ENCODE data around the gene TM4SF1.
"Not testable (repeated sequence)": the region's sequence is repeated elsewhere in the genome, so short reads cannot be mapped to it uniquely, and the experiment has no call there.

Gene TM4SF1

DNA sequence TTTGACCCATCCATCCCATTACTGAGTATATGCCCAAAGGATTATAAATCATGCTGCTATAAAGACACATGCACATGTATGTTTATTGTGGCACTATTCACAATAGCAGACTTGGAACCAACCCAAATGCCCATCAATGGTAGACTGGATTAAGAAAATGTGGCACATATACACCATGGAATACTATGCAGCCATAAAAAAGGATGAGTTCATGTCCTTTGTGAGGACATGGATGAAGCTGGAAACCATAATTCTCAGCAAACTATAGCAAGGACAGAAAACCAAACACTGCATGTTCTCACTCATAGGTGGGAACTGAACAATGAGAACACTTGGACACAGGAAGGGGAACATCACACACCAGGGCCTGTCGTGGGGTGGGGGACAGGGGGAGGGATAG is 40.0 kb downstream of the TM4SF1 start:
- DNase-seq, result not testable (repeated sequence)

DNA sequence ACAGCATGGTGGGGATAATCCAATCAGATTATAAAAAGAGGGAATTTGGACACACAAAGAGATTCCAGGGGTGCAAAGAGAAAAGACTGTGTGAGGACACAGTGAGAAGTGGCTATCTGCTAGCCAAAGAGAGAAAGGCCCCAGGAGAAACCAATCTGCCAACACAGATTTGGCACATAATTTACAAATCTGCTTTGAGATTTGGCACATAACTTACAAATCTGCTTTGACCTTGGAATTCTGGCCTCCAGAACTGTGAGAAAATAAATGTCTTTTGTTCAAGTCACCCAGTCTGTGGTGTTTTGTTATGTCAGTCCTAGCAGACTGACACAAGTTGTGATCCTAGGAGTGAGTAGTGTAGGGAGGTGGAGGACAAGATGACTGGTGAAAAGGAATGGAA is 40.5 kb downstream of the TM4SF1 start:
- DNase-seq, result no peak

DNA sequence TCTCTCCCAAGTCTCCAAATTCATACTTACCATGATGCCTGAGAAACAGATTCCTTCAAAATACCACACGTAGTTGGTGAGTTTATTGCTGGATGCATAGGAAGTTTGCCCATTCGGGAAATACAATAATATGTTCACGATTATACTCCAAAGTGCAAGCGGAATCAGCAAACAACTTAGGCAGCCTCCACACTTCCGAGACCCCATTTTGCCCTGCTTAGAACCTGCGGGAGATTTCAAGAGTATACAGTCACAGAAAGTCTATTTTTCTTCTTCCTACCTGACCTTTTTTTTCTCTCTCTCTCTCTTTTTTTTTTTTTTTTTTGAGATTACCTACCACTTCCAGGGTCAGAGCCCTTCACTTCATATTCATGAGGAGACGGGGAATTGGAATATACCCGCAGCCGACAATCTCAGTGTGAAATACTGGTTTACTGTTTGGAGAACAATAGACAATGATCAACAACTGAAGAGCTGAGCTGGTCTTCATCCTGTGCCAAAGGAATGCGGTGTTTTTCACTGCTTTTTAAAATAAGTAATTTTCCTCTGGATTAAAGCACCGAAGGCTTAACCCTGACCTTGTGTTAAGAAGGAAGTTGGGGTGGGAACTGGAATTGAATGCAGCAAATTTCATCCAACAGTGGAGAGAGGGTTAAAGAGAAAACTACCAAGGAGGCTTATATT is 44.1 kb downstream of the TM4SF1 start, which contains the start of gene TM4SF18:
Gene TM4SF18 (minus strand): TSS at position 461 of the 684 bp plus-strand sequence. CDS start 254 bp downstream, at position 207.
- DNase-seq, result no peak

DNA sequence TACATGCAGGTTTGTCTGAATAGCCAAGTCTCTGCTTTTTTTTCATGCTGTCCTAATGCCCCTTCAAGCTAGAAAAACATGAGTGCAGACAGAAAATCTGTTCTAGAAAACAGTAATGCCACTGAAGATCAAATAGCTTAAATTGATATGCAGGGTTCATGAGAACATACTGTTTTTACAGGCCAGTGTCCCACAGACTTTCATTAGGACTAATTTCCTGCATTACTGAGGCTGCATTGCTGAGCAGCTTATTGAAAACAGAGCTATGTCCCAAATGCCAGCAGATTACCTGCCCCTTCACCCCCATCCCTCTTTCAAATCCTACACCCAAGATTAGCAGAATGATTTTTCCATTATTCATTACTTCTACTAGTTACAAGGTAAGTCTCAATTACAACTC is 44.7 kb downstream of the TM4SF1 start:
- DNase-seq, result no peak

DNA sequence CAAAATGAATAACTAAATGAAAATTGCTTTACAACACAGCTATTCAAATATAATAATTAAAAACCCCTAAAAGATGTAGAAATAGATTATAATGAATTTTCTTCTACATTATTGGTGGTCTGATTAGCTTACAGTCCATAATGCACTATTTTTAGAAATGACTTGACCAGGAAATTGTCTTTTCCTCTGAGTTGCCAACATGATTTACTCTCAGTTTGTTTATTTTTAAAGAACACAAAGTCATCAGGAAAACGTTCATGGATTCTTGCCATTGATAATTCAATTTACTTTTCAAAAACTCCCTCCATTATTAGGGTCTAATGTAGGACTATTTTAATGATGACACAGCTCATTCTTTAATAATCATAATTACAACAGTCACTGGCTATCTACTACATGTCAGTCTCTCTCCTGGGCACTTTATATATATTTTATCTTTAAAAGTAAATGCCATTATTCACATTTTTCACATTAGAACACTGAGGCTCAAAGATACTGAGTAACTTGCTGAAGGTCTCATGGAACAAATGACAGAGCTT is 45.2 kb downstream of the TM4SF1 start:
- no peak for DNase-seq

DNA sequence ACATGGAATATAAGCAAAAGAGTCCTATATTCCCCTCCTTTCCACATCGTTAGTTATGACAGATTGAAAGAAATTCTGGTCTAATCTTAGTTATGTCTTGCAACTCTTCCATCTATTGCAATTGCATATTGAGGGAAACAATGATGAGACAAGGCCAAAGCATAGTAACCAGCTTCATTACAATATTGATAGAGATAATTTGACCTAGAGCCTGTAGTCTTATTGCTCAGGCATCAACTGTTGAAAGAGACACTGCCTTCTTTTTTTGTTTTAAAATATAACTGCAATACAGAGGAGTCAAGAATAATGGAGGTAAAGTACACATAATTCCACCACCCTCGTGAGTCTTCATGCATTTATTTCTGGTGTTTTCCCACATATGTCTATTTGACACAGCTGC is 46.1 kb downstream of the TM4SF1 start:
- no peak for DNase-seq

DNA sequence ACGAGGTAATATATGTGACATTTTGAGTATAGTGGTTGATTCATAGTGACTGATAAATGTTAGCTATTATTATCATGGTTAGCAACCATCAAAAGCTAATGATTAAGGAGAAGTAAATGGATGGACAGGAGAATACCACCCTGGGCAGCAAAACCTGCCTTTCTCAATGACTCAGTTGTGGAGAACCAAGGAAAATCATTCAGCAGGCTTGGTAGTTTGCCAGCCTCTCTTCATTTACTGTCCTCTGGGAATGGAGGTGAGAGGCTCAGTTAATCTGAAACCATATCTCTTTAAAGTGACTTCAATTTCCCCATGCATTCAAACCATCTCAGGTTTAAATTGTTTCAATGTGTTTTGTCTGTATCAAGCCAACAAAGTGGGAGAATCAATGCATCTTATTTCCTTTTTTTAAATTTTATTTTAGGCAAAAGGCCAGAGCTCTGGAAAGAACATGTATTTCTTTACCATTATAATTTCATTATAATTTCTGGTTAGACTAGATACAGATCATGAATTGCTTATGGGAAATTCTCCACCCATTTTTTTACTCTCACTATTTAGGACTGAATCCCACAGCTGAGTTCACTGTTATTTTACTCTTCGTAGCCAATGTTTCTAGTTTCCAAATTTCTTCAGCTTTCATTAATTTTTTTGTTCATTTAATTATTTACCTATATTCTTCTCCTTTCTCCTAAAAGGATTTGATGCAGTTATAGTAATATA is 46.7 kb downstream of the TM4SF1 start:
- DNase-seq, result no peak

DNA sequence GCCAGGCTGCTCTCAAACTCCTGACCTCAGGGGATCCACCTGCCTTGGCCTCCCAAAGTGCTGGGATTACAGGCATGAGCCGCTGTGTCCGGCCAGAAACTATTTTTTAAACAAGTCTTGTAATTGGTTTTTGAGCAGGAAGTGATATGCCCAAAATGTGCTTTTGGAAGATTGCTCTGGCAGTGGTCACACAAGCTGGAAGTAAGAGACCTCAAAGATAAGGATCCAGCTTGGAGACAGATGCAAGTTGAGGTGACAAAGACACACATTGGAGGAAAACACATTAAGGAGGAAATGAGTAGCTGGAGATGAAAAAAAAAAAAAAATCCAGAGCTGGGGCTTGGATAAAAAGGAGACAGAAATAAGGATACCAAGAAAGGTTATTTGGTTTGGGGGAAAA is 50.3 kb downstream of the TM4SF1 start:
- no peak for DNase-seq

DNA sequence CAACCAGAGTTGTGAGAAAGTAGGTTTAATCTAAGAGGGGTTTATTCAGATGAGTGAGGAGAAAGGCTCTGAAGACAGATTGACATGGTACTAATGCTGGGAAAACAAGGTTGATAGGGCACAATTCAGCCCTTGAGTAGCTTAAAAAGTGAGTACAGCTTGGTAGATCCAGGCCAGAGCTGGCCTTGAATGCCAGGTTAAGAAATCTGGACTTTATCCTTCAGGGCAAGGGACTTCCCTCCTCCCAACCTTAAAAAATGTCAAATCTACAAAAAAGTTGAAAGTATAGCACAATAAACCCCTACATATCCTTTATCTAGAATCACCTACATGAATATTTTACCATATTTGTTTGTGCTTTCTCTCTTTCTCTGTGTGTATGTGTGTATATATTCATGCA is 51.9 kb downstream of the TM4SF1 start:
- DNase-seq, result no peak

DNA sequence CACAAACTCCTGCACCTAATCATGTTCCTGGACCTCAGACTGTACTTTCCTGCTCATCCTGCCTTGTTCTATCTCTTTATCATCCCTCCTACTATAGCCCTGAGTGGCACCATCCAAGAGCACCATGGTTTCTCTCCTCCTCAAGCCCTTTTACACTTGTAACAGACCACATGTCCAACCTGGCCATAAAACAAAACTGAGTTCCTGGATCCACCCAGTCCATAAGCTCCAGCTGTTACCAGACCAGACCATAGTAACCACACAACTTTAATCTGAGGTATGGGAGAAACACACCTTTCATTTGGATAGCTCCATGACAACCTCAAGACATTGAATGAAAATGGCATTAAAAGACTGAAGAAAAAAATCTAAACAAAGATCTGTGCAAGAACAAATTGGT is 53.1 kb downstream of the TM4SF1 start:
- DNase-seq, result no peak

DNA sequence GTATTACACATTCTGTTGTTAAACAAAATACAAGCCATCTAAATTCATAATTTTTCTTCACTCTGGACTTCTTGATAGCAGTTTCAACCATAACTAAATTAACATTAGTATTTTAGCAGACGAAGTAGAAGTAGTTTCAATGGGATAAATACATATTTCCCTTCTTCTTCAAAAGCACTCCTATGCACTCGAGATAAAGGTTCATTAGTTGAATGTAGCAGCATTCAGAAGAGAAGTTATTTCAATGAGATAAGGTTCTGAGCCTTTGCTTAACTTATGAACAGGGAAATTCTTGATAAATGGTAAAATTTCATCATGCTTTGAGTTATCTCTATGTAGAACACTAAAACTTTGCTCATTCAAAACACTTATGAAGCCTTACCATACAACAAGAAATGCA is 55.8 kb downstream of the TM4SF1 start:
- no peak for DNase-seq

DNA sequence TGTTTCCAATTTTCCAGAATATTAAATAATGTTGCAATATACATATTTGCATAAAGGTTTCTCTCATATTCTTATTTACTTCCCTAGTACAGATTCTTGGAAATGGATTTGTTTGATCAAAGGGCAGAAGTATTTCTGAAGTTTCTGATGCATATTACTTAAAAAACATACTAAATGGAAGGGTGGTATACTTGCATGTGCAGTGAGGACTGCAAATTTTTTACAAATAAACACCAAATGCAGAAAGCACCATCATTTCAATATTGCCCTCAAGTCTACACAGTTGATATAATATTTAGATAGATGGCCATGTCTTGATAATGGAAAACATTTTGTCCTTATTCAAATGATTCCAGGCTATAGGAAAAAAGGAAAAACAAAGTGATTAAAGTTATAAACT is 56.3 kb downstream of the TM4SF1 start:
- DNase-seq, result no peak

DNA sequence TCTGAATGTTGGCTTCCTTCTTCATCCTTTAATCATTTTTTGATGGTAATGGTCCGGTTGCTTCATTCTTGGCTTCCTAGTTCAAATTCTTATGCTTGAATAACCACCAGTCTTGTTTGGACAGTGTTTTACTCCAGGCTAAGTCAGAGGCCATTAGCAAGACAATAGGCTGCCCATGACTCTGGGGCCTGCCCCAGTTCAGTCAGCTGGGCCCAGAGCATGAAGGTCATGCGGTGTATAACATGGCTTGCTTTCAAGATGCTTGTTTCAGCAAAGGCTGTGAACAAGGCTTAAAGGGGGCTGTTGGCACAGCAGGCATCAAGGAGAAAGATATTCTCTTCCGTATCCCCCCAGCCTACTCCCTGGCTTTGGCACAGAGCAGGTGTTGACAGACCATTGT is 57.7 kb downstream of the TM4SF1 start:
- no peak for DNase-seq
